Peyer's patch (tissue), 4 donors: ENCODE data around the gene PCGF2.

Source experiments
- POLR2A ChIP-seq, 2 donors: fragments of 450-650 bp; IDR thresholded peaks; one replicate each; pipeline ENCODE4 v1.5.1; 2017; ENCODE audit warnings: antibody characterized with exemption in 2 of 2, mild to moderate bottlenecking in 2 of 2, moderate library complexity in 2 of 2
- TF ChIP-seq, protein P1 (sequence below), 6 experiments: fragments of 450-650 bp in 4 of 6; fragments of 200-600 bp in 2 of 6; sonication (generic) in 1 of 6; IDR thresholded peaks; one replicate each; pipeline ENCODE4 v1.5.1; 2017 to 2019; ENCODE audit warnings: antibody characterized with exemption in 6 of 6, mild to moderate bottlenecking in 3 of 6, moderate library complexity in 1 of 6

DNA sequence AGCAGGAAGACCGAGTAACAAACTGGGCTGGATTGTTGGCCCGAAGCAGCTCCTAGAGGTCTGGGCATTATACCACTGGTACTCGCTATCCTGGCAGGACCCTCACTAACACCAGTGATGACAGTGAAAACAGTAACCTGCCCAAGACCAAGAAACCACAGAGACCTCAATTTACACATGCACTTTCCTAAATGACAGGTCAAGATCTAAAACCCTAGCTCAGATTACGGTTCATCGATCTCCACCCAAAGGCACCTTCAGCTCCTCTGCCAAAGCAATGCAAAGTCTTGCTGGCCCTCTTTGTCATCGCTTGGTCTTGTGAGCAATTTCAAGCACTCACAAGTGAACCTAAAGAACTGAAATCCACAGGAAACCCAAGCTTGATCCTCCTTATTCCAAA is 49.7 kb upstream of the PCGF2 start:
- TF ChIP-seq, protein P1, sequence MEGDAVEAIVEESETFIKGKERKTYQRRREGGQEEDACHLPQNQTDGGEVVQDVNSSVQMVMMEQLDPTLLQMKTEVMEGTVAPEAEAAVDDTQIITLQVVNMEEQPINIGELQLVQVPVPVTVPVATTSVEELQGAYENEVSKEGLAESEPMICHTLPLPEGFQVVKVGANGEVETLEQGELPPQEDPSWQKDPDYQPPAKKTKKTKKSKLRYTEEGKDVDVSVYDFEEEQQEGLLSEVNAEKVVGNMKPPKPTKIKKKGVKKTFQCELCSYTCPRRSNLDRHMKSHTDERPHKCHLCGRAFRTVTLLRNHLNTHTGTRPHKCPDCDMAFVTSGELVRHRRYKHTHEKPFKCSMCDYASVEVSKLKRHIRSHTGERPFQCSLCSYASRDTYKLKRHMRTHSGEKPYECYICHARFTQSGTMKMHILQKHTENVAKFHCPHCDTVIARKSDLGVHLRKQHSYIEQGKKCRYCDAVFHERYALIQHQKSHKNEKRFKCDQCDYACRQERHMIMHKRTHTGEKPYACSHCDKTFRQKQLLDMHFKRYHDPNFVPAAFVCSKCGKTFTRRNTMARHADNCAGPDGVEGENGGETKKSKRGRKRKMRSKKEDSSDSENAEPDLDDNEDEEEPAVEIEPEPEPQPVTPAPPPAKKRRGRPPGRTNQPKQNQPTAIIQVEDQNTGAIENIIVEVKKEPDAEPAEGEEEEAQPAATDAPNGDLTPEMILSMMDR (IDR thresholded peaks at IDR 0.05): no peak
- no peak for TF ChIP-seq POLR2A (IDR thresholded peaks at IDR 0.05)
